B cell (primary cell): Measurements from ENCODE around the gene MANEA. TPM values are rescaled to one million over a fixed set of nuclear protein-coding genes. Genes with fewer than 3 reads are reported as not detected.

Experiments
- ATAC-seq: fragments of 200-7000 bp; cut with Tn5 transposase; one replicate; pipeline ENCODE4 v1.10.0; 2021; ENCODE audit warnings: low read depth, mild to moderate bottlenecking, moderate number of reproducible peaks, moderate library complexity
- CTCF ChIA-PET: fragments of 350-600 bp; sonication (Branson Sonifier 250); formaldehyde crosslinking; loops from one replicate; lab custom pipeline; 2021; ENCODE audit warnings: antibody characterized with exemption, inconsistent platforms; lab: Charles Lee
- POLR2A ChIA-PET: fragments of 350-600 bp; sonication (Branson Sonifier 250); formaldehyde crosslinking; loops from one replicate; lab custom pipeline; 2021; ENCODE audit warnings: antibody characterized with exemption; lab: Charles Lee
- DNase-seq: peaks from one replicate; pipeline ENCODE4 v3.0.0; 2013
- H2AFZ ChIP-seq: 2 replicates; pipeline ENCODE4 v1.6.1; 2012; ENCODE audit warnings: mild to moderate bottlenecking, low read depth, low read length; ENCODE audit not compliant: insufficient read depth, poor library complexity, severe bottlenecking
- H3K27ac ChIP-seq, 2 donors: 1 replicate in 1 of 2; 2 replicates in 1 of 2; pipeline ENCODE4 v1.5.1; 2012 to 2013; ENCODE audit warnings: low read length in 2 of 2, mild to moderate bottlenecking in 2 of 2, moderate library complexity in 1 of 2
- H3K27me3 ChIP-seq, 4 experiments: fragments of 200-600 bp in 1 of 4; sonication (generic) in 1 of 4; replicated peaks in 1 of 4; 1 replicate in 2 of 4; 2 replicates in 2 of 4; pipeline versions ENCODE4 v1.6.1 to v1.7.0; 2013 to 2016; ENCODE audit warnings: low read length in 3 of 4, mild to moderate bottlenecking in 2 of 4, mixed read lengths in 1 of 4, moderate library complexity in 1 of 4; ENCODE audit not compliant: insufficient read depth in 4 of 4, control insufficient read depth in 3 of 4; ENCODE audit errors: control extremely low read depth in 1 of 4
- H3K36me3 ChIP-seq, 2 experiments: replicated peaks in 1 of 2; 1 replicate in 1 of 2; 2 replicates in 1 of 2; pipeline versions ENCODE4 v1.6.1 to v1.7.1; 2013; ENCODE audit warnings: low read length in 1 of 2; ENCODE audit not compliant: insufficient read depth in 2 of 2, control insufficient read depth in 1 of 2; ENCODE audit errors: control extremely low read depth in 1 of 2, extremely low read depth in 1 of 2
- H3K4me1 ChIP-seq, 2 donors: fragments of 200-600 bp in 1 of 2; sonication (generic) in 1 of 2; 1 replicate in 1 of 2; 2 replicates in 1 of 2; pipeline versions ENCODE4 v1.5.1 to v1.6.1; 2013 to 2017; ENCODE audit warnings: low read length in 2 of 2; ENCODE audit not compliant: control insufficient read depth in 2 of 2, insufficient read depth in 2 of 2
- H3K4me2 ChIP-seq: replicated peaks from 2 replicates; pipeline ENCODE3; 2012; ENCODE audit warnings: mild to moderate bottlenecking, low read depth, low read length; ENCODE audit not compliant: poor library complexity, severe bottlenecking
- H3K4me3 ChIP-seq, 5 experiments: fragments of 200-600 bp in 1 of 5; sonication (generic) in 1 of 5; 1 replicate in 3 of 5; 2 replicates in 2 of 5; pipeline versions ENCODE4 v1.5.1 to v1.7.0; 2011 to 2016; ENCODE audit warnings: low read length in 4 of 5, mild to moderate bottlenecking in 4 of 5, low read depth in 2 of 5, control low read depth in 1 of 5, moderate library complexity in 1 of 5; ENCODE audit not compliant: insufficient read depth in 1 of 5; ENCODE audit errors: control extremely low read depth in 1 of 5, extremely low read depth in 1 of 5
- H3K79me2 ChIP-seq: fragments of 200-600 bp; sonication (generic); one replicate; pipeline ENCODE4 v1.6.0; 2016; ENCODE audit warnings: low read length; ENCODE audit not compliant: control insufficient read depth, insufficient read depth
- H3K9ac ChIP-seq: fragments of 200-600 bp; sonication (generic); 2 replicates; pipeline ENCODE4 v1.6.1; 2017; ENCODE audit warnings: mild to moderate bottlenecking, low read length, moderate library complexity
- H3K9me3 ChIP-seq, 3 donors: one replicate each; pipeline versions ENCODE4 v1.6.1 to v1.7.1; 2013; ENCODE audit warnings: low read length in 2 of 3; ENCODE audit not compliant: control insufficient read depth in 2 of 3, insufficient read depth in 1 of 3; ENCODE audit errors: control extremely low read depth in 1 of 3
- H4K20me1 ChIP-seq: 2 replicates; pipeline ENCODE4 v1.6.0; 2012; ENCODE audit warnings: mild to moderate bottlenecking, low read length; ENCODE audit not compliant: insufficient read depth, control insufficient read depth, poor library complexity, severe bottlenecking
- H3K27ac Mint-ChIP-seq: one replicate; pipeline ENCODE4 v1.8.0; 2021; ENCODE audit warnings: mixed read lengths
- H3K27me3 Mint-ChIP-seq: one replicate; pipeline ENCODE4 v1.8.0; 2021; ENCODE audit warnings: mixed read lengths
- H3K4me1 Mint-ChIP-seq: one replicate; pipeline ENCODE4 v1.8.0; 2021; ENCODE audit warnings: mixed read lengths
- H3K4me3 Mint-ChIP-seq: one replicate; pipeline ENCODE4 v1.8.0; 2021; ENCODE audit warnings: mixed read lengths
- H3K9me3 Mint-ChIP-seq: one replicate; pipeline ENCODE4 v1.8.0; 2022; ENCODE audit warnings: mixed read lengths; ENCODE audit not compliant: insufficient read depth
- CTCF ChIP-seq: fragments of 200-600 bp; IDR thresholded peaks from one replicate; pipeline ENCODE4 v1.8.0; 2022; ENCODE audit warnings: antibody characterized with exemption, mild to moderate bottlenecking
- EZH2 ChIP-seq: IDR thresholded peaks from 2 replicates; pipeline ENCODE4 v1.6.1; 2012; ENCODE audit warnings: borderline replicate concordance, low read depth, mild to moderate bottlenecking, moderate library complexity, low read length; ENCODE audit not compliant: insufficient read depth, poor library complexity, severe bottlenecking
- WGBS: methylation state at CpG from one replicate; pipeline ENCODE4 v1.1.5; 2013; ENCODE audit warnings: missing lambda C conversion rate; ENCODE audit not compliant: insufficient coverage; 5-methylcytosine and 5-hydroxymethylcytosine counted together
- intact Hi-C: fragments of 100-400 bp; cut with micrococcal nuclease; formaldehyde crosslinking; loops from one replicate; pipeline ENCODE4 v1.10.0; 2022
- polyA plus RNA-seq: library from polyadenylated mRNA; depleted of rRNA; stranded (reverse); fragments of >200 nt; gene quantifications from 2 replicates; pipeline ENCODE4 v1.2.3, GENCODE V29; 2012
- total RNA-seq, 2 donors: library from RNA; stranded (reverse); fragments of 120-200 nt in 1 of 2; gene quantifications; 1 replicate in 1 of 2; 2 replicates in 1 of 2; pipeline versions ENCODE4 v1.2.3 to v1.2.4, GENCODE V29; 2013 to 2022

MANEA gene
- total and polyA plus RNA-seq, 2 donors (not counting 1 experiment from before 2014, with no cell fraction given): 2.4 to 9.0 TPM

DNA sequence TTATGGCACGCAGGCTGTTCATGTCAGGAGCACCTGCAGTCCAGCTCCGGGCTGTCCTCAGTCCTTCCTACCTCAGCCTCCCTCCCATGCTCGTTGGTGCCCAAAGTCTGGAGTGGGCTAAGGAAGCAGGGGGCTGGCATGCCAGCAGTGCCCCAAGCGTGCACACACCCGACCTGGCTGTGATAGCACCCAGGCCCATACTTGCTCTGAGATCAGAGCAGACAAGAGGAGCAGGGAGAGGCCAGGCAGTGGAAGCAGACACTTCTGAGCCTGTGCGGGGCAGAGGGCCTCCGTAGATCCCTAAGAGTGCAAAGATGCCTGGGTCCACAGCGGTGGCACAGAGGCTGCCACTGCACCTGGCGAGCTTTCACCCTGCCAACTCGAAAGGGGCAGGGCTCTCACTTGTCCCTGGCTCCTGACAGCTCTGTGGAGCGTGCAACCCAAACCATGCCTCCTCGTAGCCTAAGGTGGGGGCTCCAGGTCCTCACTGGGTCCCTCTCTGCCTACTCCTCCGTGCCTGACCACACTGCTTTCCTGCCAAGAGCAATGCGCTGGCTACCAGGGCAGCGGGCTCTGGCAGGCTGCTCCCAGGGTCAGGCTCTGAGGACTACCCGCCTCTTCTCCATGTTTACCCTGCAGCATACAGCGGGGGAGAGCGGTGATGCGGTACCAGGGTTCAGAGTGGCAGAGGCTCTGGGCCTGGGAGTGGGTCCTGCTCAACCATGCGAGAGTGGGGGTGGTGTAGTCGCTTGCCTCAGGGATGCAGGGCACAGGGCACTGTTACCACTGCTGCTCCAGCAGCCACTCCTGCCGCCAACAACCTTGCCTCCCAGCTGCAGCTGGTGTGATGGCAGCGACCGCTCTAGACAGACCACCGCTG, 59.5 kb downstream of the MANEA start:
- POLR2A ChIA-PET: no interaction called here
- Histone ChIP-seq H3K27ac (no peak overlapping the region), H3K36me3 (no peaks in the 10 kb centered on the region), H3K9ac (no peak overlapping the region), H3K9me3 (peaks cover 0 to 15% (median 0%) of the 10 kb centered on the region in 3 donors), H3K4me1 (no peaks in the 10 kb centered on the region), H3K27me3 (peaks cover 0 to 3% (median 0%) of the 10 kb centered on the region in 4 experiments), H2AFZ (no peak overlapping the region), H3K79me2 (no peaks in the 10 kb centered on the region), H3K4me3 (no peak overlapping the region), H3K4me2 (no peak overlapping the region), H4K20me1 (no peaks in the 10 kb centered on the region)
- WGBS: 87% methylated on average over 25 of the region's 25 CpGs
- Mint-ChIP-seq H3K4me1 (no peaks in the 10 kb centered on the region), H3K9me3 (peaks cover 4% of the 10 kb centered on the region), H3K27me3 (no peaks in the 10 kb centered on the region), H3K27ac (no peak overlapping the region), H3K4me3 (no peak overlapping the region)
- CTCF ChIA-PET: no interaction called here
- no peak for ATAC-seq
- intact Hi-C loops: no loop called here
- TF ChIP-seq EZH2 (no peak), CTCF (no peak)
- no peak for DNase-seq

GRCh38 chr6:95648636-95649035, 71.3 kb downstream of the MANEA start:
- intact Hi-C loops: no loop called here
- TF ChIP-seq EZH2: no peak
- TF ChIP-seq CTCF: no peak
- Histone ChIP-seq H3K4me1 (no peaks in the 10 kb centered on the region), H3K4me2 (no peak overlapping the region), H3K9ac (no peak overlapping the region), H3K36me3 (no peaks in the 10 kb centered on the region), H3K27me3 (no peaks in the 10 kb centered on the region), H3K79me2 (no peaks in the 10 kb centered on the region), H4K20me1 (no peaks in the 10 kb centered on the region), H2AFZ (no peak overlapping the region), H3K9me3 (no peaks in the 10 kb centered on the region), H3K27ac (no peak overlapping the region), H3K4me3 (no peak overlapping the region)
- no peak overlapping the region for H3K27ac Mint-ChIP-seq
- ChIA-PET POLR2A (no interaction called here), CTCF (no interaction called here)
- no peaks in the 10 kb centered on the region for H3K4me1 Mint-ChIP-seq
- no CpG with 5 or more reads among the region's 2 CpGs for WGBS
- H3K4me3 Mint-ChIP-seq: no peak overlapping the region
- DNase-seq (no peak), ATAC-seq (no peak)
- no peaks in the 10 kb centered on the region for H3K27me3 Mint-ChIP-seq
- peaks cover 6% of the 10 kb centered on the region for H3K9me3 Mint-ChIP-seq
